ENCODE results near the gene VTA1.

DNA sequence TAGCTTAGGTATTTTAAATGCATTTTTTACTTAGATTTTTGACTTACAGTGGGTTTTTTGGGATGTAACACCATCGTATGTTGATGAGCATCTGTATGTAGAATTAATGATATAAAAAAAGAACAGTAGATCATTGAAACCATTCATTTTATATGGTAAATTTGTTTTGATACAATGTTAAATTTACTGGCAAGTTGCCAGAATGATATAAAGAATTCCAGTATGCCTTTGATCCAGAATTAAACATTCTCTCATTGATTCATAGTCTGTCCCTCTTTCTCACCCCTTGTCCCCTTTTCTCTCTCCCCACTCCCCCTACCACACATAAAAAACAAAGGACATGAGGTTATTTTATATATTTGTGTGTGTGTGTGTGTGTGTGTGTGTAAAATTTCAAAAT lies 45.3 kb downstream of the VTA1 start:
- TF ChIP-seq BHLHE40 (IDR thresholded peaks at IDR 0.05; ENCODE audit: borderline replicate concordance) (no peak), NFRKB (IDR thresholded peaks at IDR 0.05) (no peak), SP1 (IDR thresholded peaks at IDR 0.05) (no peak), FOXA1 (IDR thresholded peaks at IDR 0.05) (no peak)

Data from HEK293T (cell line).